ENCODE results near the gene PCSK4.

Gene PCSK4

DNA sequence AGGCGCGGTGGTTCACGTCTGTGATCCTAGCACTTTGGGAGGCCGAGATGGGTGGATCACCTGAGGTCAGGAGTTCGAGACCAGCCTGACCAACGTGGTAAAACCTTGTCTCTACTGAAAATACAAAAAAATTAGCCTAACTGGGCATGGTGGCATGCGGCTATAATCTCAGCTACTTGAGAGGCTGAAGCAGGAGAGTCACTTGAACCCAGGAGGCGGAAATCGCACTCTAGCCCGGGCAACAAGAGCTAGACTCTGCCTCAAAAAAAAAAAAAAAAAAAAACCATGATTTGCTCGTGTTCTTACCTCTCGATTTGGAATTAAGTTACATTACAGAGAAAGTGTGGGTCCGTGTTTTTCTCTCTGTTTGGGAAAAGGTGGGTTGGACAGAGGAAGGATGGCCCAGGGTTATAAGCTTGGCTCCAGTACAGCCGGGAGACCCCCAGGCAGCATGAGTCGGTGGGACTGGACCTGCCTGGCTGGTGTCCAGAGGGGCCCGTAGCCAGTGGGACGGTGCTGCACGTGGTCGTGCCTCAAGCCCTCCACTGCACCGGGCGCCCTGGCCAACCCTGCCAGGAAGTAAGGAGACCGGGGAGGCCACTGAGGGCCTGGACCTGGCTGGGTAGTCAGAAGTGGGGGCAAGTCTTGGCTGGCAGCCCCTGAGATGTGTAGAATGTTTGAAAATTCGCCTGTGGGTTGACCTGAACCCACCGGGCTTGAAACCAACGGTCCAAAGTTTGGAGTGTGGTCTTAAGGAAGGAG, 48.3 kb downstream of the PCSK4 start (continued):
- TF ChIP-seq ZNF704 (tag by site-specific recombination; IDR thresholded peaks at IDR 0.05) (no peak), ZNF2 (tag by site-specific recombination; IDR thresholded peaks at IDR 0.05) (no peak; the same call in 1 of the 2 replicates), HOXD13 (CRISPR knock-in tag; IDR thresholded peaks at IDR 0.05; ENCODE audit: borderline replicate concordance) (no peak), ZNF701 (tag by site-specific recombination; IDR thresholded peaks at IDR 0.05) (no peak), MEIS1 (CRISPR knock-in tag; IDR thresholded peaks at IDR 0.05; ENCODE audit: borderline replicate concordance) (no peak), ZNF677 (tag by site-specific recombination; IDR thresholded peaks at IDR 0.05) (no peak), KLF8 (tag by site-specific recombination; IDR thresholded peaks at IDR 0.05) (no peak), ZNF530 (tag by site-specific recombination; IDR thresholded peaks at IDR 0.05; ENCODE audit: low read depth) (no peak), ZBTB21 (tag by site-specific recombination; IDR thresholded peaks at IDR 0.05) (no peak), ZNF335 (tag by site-specific recombination; conservative IDR thresholded peaks at IDR 0.05) (no peak), ZNF223 (tag by site-specific recombination; IDR thresholded peaks at IDR 0.05) (no peak), ZNF302 (tag by site-specific recombination; IDR thresholded peaks at IDR 0.05; ENCODE audit: low read depth) (no peak), ZEB2 (tag by site-specific recombination; IDR thresholded peaks at IDR 0.05) (no peak), ZNF660 (tag by site-specific recombination; IDR thresholded peaks at IDR 0.05) (no peak), PATZ1 (tag by site-specific recombination; IDR thresholded peaks at IDR 0.05) (peak; percentile 68; the same call in 1 of the 2 replicates), ZNF48 (tag by site-specific recombination; IDR thresholded peaks at IDR 0.05) (no peak), ZSCAN16 (tag by site-specific recombination; IDR thresholded peaks at IDR 0.05) (no peak), ZBTB17 (tag by site-specific recombination; IDR thresholded peaks at IDR 0.05) (no peak), ZNF549 (tag by site-specific recombination; IDR thresholded peaks at IDR 0.05) (no peak), ZNF280C (tag by site-specific recombination; IDR thresholded peaks at IDR 0.05) (no peak), ZNF324 (tag by site-specific recombination; IDR thresholded peaks at IDR 0.05) (no peak), ZNF776 (tag by site-specific recombination; IDR thresholded peaks at IDR 0.05; ENCODE audit: borderline replicate concordance) (no peak), ZFP3 (tag by site-specific recombination; IDR thresholded peaks at IDR 0.05; ENCODE audit: low read depth) (no peak), ZNF350 (tag by site-specific recombination; IDR thresholded peaks at IDR 0.05) (no peak), ZNF214 (tag by site-specific recombination; IDR thresholded peaks at IDR 0.05; ENCODE audit: borderline replicate concordance) (no peak), PRDM1 (tag by site-specific recombination; IDR thresholded peaks at IDR 0.05) (no peak), ZBTB26 (tag by site-specific recombination; optimal IDR thresholded peaks at IDR 0.05) (peak; percentile 13), ZNF423 (tag by site-specific recombination; IDR thresholded peaks at IDR 0.05) (no peak), ZFP41 (tag by site-specific recombination; IDR thresholded peaks at IDR 0.05; ENCODE audit: borderline replicate concordance) (no peak), ZNF621 (tag by site-specific recombination; IDR thresholded peaks at IDR 0.05) (no peak), GFI1B (tag by site-specific recombination; IDR thresholded peaks at IDR 0.05) (no peak), ZNF514 (tag by site-specific recombination; IDR thresholded peaks at IDR 0.05) (no peak), ZNF513 (tag by site-specific recombination; IDR thresholded peaks at IDR 0.05) (no peak), ZNF157 (tag by site-specific recombination; IDR thresholded peaks at IDR 0.05) (no peak)

Data from HEK293 (cell line).